A673 (cell line): ENCODE results near the gene MYO5B. TPM values are rescaled to one million over a fixed set of nuclear protein-coding genes. Genes with fewer than 3 reads are reported as not detected.

ENCODE experiments used
- BruUV-seq: library from RNA; stranded (reverse); fragments of 400-500 nt; replicated peaks from 2 replicates; lab custom pipeline; 2021; lab: Mats Ljungman, UMichigan
- CTCF ChIA-PET: fragments of 300-600 bp; sonication (Branson Sonifier 250); formaldehyde crosslinking; loops from one replicate; lab custom pipeline; 2022; ENCODE audit warnings: antibody characterized with exemption; lab: Charles Lee
- POLR2A ChIA-PET: fragments of 300-600 bp; sonication (Branson Sonifier 250); formaldehyde crosslinking; loops from one replicate; lab custom pipeline; 2022; ENCODE audit warnings: antibody characterized with exemption; ENCODE audit not compliant: low non-redundant PET; lab: Charles Lee
- DNase-seq: peaks from one replicate; pipeline ENCODE4 v3.0.0-alpha.2; 2015; ENCODE audit warnings: low spot score
- H3K27ac ChIP-seq: fragments of 200-600 bp; sonication (generic); 2 replicates; pipeline ENCODE4 v1.5.1; 2016; ENCODE audit warnings: mixed run types, low read depth, mild to moderate bottlenecking, mixed read lengths, antibody characterized with exemption, low read length; ENCODE audit not compliant: poor library complexity, severe bottlenecking
- H3K27me3 ChIP-seq: fragments of 200-600 bp; sonication (generic); replicated peaks from 2 replicates; pipeline ENCODE4 v1.6.1; 2017; ENCODE audit warnings: mixed run types, low read depth, mild to moderate bottlenecking, mixed read lengths, antibody characterized with exemption, low read length; ENCODE audit not compliant: insufficient read depth, poor library complexity
- H3K36me3 ChIP-seq: fragments of 200-600 bp; sonication (generic); 2 replicates; pipeline ENCODE4 v1.6.1; 2016; ENCODE audit warnings: mixed run types, mild to moderate bottlenecking, mixed read lengths, antibody characterized with exemption, low read length; ENCODE audit not compliant: insufficient read depth, poor library complexity, severe bottlenecking
- H3K4me1 ChIP-seq: fragments of 200-600 bp; sonication (generic); 2 replicates; pipeline ENCODE4 v1.6.1; 2017; ENCODE audit warnings: mixed run types, mild to moderate bottlenecking, mixed read lengths, antibody characterized with exemption, low read length; ENCODE audit not compliant: insufficient read depth, poor library complexity, severe bottlenecking
- H3K4me3 ChIP-seq: fragments of 200-600 bp; sonication (generic); 2 replicates; pipeline ENCODE4 v1.5.1; 2016; ENCODE audit warnings: low read depth, mixed run types, mild to moderate bottlenecking, mixed read lengths, low read length; ENCODE audit not compliant: poor library complexity, severe bottlenecking
- H3K9me3 ChIP-seq: fragments of 200-600 bp; sonication (generic); 2 replicates; pipeline ENCODE4 v1.6.1; 2016; ENCODE audit warnings: mixed run types, low read depth, mild to moderate bottlenecking, mixed read lengths, antibody characterized with exemption, low read length; ENCODE audit not compliant: poor library complexity, severe bottlenecking
- CTCF ChIP-seq: fragments of 300-800, 200-600 bp; sonication (generic); conservative IDR thresholded peaks from 2 replicates; pipeline ENCODE4 v1.5.1; 2017; ENCODE audit warnings: low read depth, mild to moderate bottlenecking, antibody characterized with exemption, low read length, moderate library complexity, mixed read lengths
- EZH2 ChIP-seq: fragments of 200-600 bp; sonication (generic); IDR thresholded peaks from 2 replicates; pipeline ENCODE4 v1.6.1; 2017; ENCODE audit warnings: borderline replicate concordance, low read depth, mild to moderate bottlenecking, mixed read lengths, antibody characterized with exemption, low read length; ENCODE audit not compliant: poor library complexity, severe bottlenecking
- intact Hi-C: fragments of 100-400 bp; cut with micrococcal nuclease; formaldehyde crosslinking; loops from one replicate; pipeline ENCODE4 v1.10.0; 2022; ENCODE audit not compliant: unreplicated experiment
- total RNA-seq: library from RNA; stranded (reverse); gene quantifications from 2 replicates; pipeline ENCODE4 v1.2.3, GENCODE V29; 2021

Gene MYO5B
- total RNA-seq, 1 experiment from 2014 or later: 0.30 TPM

GRCh38 chr18:50182511-50182910 is 12.4 kb downstream of the MYO5B start:
- TF ChIP-seq CTCF: no peak
- no peak for TF ChIP-seq EZH2
- BruUV-seq: no TSS peak
- DNase-seq: no peak
- Histone ChIP-seq H3K36me3 (no peaks in the 10 kb centered on the region), H3K27ac (no peak overlapping the region), H3K27me3 (peaks cover 60% of the 10 kb centered on the region), H3K9me3 (no peaks in the 10 kb centered on the region), H3K4me1 (no peaks in the 10 kb centered on the region), H3K4me3 (no peak overlapping the region)
- POLR2A ChIA-PET: no interaction called here
- CTCF ChIA-PET: no interaction called here
- intact Hi-C loops: no loop called here

DNA sequence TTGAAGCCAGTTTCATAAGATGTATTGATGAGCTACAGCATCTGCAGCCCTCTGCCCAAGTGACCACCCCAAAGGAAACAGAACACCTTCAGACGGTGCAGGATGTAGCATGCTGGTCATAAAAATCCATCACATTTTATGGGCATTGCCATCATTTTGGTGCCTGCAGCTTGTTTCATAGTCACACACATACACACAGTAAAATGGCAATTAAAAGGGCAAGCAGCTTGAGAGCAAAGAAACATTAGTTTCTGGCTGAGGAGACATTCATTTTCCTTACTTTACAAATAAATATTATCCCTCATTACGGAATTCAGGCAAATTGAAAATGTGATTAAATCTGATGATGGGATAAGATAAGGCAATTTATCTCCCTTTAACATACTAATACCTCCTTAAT is 13.4 kb downstream of the MYO5B start:
- no TSS peak for BruUV-seq
- ChIA-PET POLR2A (no interaction called here), CTCF (no interaction called here)
- peaks cover 64% of the 10 kb centered on the region for H3K27me3 ChIP-seq
- H3K4me1 ChIP-seq: no peaks in the 10 kb centered on the region
- no peaks in the 10 kb centered on the region for H3K36me3 ChIP-seq
- TF ChIP-seq EZH2: no peak
- no peak for TF ChIP-seq CTCF
- H3K27ac ChIP-seq: no peak overlapping the region
- H3K4me3 ChIP-seq: no peak overlapping the region
- H3K9me3 ChIP-seq: no peaks in the 10 kb centered on the region
- DNase-seq: no peak
- intact Hi-C loops: no loop called here

DNA sequence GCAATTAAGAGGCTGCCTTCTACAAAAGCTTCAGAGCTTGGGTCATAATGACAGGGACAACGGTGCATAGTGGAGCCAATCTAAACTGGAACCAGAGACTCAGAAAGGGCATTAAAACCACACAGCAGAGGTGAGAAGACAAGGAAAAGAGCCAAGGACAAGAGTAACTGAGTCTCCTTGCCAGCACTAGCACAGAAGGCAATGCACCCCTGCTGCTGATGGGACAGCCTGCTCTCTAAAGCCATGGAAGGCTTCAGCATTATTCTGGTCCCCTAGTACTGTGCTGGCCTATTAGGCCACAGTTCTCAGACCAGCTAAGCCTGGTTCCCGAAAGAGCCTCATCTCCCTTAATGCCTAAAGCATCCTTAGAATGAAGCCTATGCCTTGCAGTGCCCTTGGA is 15.5 kb downstream of the MYO5B start:
- no peaks in the 10 kb centered on the region for H3K4me1 ChIP-seq
- BruUV-seq: no TSS peak
- intact Hi-C loops: no loop called here

More for the DNA sequence above, 15.5 kb downstream of the MYO5B start:
- Histone ChIP-seq H3K9me3 (no peaks in the 10 kb centered on the region), H3K27ac (no peak overlapping the region), H3K27me3 (peaks cover 67% of the 10 kb centered on the region), H3K36me3 (no peaks in the 10 kb centered on the region), H3K4me3 (no peak overlapping the region)
- DNase-seq: no peak
- TF ChIP-seq EZH2 (no peak), CTCF (no peak)
- ChIA-PET POLR2A (no interaction called here), CTCF (no interaction called here)
